Immature natural killer cell (primary cell): ENCODE data around the gene ITGA5. TPM values are rescaled to one million over a fixed set of nuclear protein-coding genes. Genes with fewer than 3 reads are reported as not detected.

ENCODE experiments used
- DNase-seq, 3 donors: peaks; one replicate each; pipeline ENCODE4 v3.0.0; 2022; ENCODE audit warnings: mixed read lengths in 1 of 3
- H3K27ac Mint-ChIP-seq, 6 donors: one replicate each; pipeline ENCODE4 v1.8.0; 2020; ENCODE audit warnings: mixed read lengths in 6 of 6, mild to moderate bottlenecking in 5 of 6, inconsistent platforms in 4 of 6, moderate library complexity in 3 of 6
- H3K27me3 Mint-ChIP-seq, 3 donors: one replicate each; pipeline ENCODE4 v1.8.0; 2020 to 2021; ENCODE audit warnings: low read depth in 3 of 3, mild to moderate bottlenecking in 3 of 3, mixed read lengths in 3 of 3, moderate library complexity in 3 of 3, inconsistent platforms in 1 of 3
- H3K36me3 Mint-ChIP-seq, 3 donors: one replicate each; pipeline ENCODE4 v1.8.0; 2020; ENCODE audit warnings: mixed read lengths in 3 of 3, inconsistent platforms in 2 of 3, mild to moderate bottlenecking in 2 of 3
- H3K4me1 Mint-ChIP-seq, 2 donors: one replicate each; pipeline ENCODE4 v1.8.0; 2020; ENCODE audit warnings: inconsistent platforms in 2 of 2, mild to moderate bottlenecking in 2 of 2, mixed read lengths in 2 of 2, moderate library complexity in 1 of 2
- H3K4me3 Mint-ChIP-seq, 5 donors: one replicate each; pipeline ENCODE4 v1.8.0; 2020; ENCODE audit warnings: mild to moderate bottlenecking in 5 of 5, mixed read lengths in 5 of 5, inconsistent platforms in 3 of 5, moderate library complexity in 3 of 5
- H3K9me3 Mint-ChIP-seq, 6 donors: one replicate each; pipeline ENCODE4 v1.8.0; 2020; ENCODE audit warnings: mild to moderate bottlenecking in 6 of 6, mixed read lengths in 6 of 6, inconsistent platforms in 4 of 6, moderate library complexity in 3 of 6
- polyA plus RNA-seq, 3 donors: library from polyadenylated mRNA; unstranded; fragments of 300-500 nt; fragmentation: Illumina TruSeq; gene quantifications; one replicate each; pipeline ENCODE4 v1.2.3, GENCODE V29; 2021

The ITGA5 gene
- polyA plus RNA-seq, 3 donors from 2014 or later = 26.2 to 119 (median 65.5) TPM

DNA sequence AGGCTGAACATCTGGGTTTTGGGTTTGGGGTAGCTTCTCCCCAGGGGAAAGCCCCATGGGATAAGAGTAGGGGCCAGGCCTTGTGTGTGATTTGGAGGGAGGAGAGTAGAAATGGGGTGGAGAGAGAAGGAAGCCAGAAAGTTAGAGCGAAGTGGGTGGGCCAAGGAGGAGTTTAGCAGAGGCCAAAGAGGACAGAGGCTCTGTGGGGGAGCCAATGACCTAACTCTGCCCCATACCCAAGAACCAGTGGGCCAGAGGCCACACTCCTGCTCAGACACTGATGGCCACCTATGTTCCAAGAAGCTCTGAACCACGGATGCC, 43.8 kb downstream of the ITGA5 start:
- DNase-seq = no peak
- no peak overlapping the region for H3K4me3 Mint-ChIP-seq
- H3K27me3 Mint-ChIP-seq = no peaks in the 10 kb centered on the region
- H3K9me3 Mint-ChIP-seq = no peaks in the 10 kb centered on the region
- H3K4me1 Mint-ChIP-seq = peaks cover 0 to 3% of the 10 kb centered on the region in 2 donors
- H3K36me3 Mint-ChIP-seq = no peaks in the 10 kb centered on the region
- peak overlapping the region in 2 of 6 donors; percentile 12 to 19 for H3K27ac Mint-ChIP-seq

DNA sequence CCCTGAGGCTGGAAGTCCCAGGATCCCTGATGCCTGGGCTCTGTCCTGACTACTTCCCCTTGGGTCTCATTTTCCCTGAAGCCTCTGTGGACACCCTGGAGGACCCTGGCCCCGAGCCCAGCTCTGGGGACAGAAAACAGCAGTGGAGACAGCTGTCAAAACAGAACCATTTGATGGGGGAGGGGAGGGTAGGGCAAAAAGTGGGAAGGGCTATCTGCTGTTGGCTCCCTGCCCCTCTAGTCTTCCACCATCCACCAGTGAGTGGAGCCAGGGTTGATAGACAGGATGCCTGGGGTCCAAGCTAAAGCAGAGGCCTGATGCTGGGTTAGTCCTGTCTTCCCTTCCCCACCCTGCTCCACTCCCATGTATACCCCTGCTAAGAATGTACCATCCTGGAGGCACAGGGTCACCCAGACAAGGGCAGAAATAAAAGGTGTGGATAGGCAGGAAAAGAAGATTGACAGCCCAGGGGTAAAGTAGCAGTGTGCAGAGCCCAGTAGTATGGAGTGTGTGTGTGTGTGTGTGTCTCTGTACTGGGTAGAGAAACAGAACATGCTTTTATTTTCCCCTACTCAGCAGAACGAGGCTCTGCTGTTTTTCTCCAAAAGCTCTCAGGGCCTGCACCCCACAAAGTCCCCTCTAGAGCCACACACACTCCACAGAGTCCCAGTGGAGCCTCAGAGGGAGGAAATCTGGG, 44.4 kb downstream of the ITGA5 start:
- no peaks in the 10 kb centered on the region for H3K9me3 Mint-ChIP-seq
- no peak for DNase-seq
- H3K27ac Mint-ChIP-seq = no peak overlapping the region
- H3K4me1 Mint-ChIP-seq = peaks cover 0 to 3% of the 10 kb centered on the region in 2 donors
- no peaks in the 10 kb centered on the region for H3K27me3 Mint-ChIP-seq
- H3K4me3 Mint-ChIP-seq = no peak overlapping the region
- no peaks in the 10 kb centered on the region for H3K36me3 Mint-ChIP-seq

GRCh38 chr12:54373649-54374561, 45.2 kb downstream of the ITGA5 start:
- no peaks in the 10 kb centered on the region for H3K36me3 Mint-ChIP-seq
- H3K27me3 Mint-ChIP-seq = peaks cover 0 to 3% (median 0%) of the 10 kb centered on the region in 3 donors
- no peak for DNase-seq
- peaks cover 5 to 6% of the 10 kb centered on the region in 2 donors for H3K4me1 Mint-ChIP-seq
- no peak overlapping the region for H3K27ac Mint-ChIP-seq
- H3K9me3 Mint-ChIP-seq = no peaks in the 10 kb centered on the region
- no peak overlapping the region for H3K4me3 Mint-ChIP-seq

- peaks cover 0 to 7% (median 5%) of the 10 kb centered on the region in 3 donors for H3K27me3 Mint-ChIP-seq
- H3K36me3 Mint-ChIP-seq = no peaks in the 10 kb centered on the region
- no peak for DNase-seq
- no peaks in the 10 kb centered on the region for H3K9me3 Mint-ChIP-seq
- peak overlapping the region in 1 of 6 donors; percentile 75 for H3K27ac Mint-ChIP-seq
- H3K4me3 Mint-ChIP-seq = no peak overlapping the region
- peaks cover 12 to 17% of the 10 kb centered on the region in 2 donors for H3K4me1 Mint-ChIP-seq
These were observed 46.8 kb downstream of the ITGA5 start for GRCh38 chr12:54372113-54372806.

GRCh38 chr12:54371328-54372112, 47.5 kb downstream of the ITGA5 start:
- peaks cover 0 to 7% (median 5%) of the 10 kb centered on the region in 3 donors for H3K27me3 Mint-ChIP-seq
- DNase-seq = no peak
- no peaks in the 10 kb centered on the region for H3K9me3 Mint-ChIP-seq
- no peaks in the 10 kb centered on the region for H3K36me3 Mint-ChIP-seq
- H3K4me1 Mint-ChIP-seq = peaks cover 12 to 17% of the 10 kb centered on the region in 2 donors
- H3K27ac Mint-ChIP-seq = peak overlapping the region in 1 of 6 donors; percentile 75
- no peak overlapping the region for H3K4me3 Mint-ChIP-seq

GRCh38 chr12:54370171-54370730, 48.8 kb downstream of the ITGA5 start:
- Mint-ChIP-seq H3K27ac (no peak overlapping the region), H3K4me3 (peak overlapping the region in 2 of 5 donors; percentile 8 to 52), H3K4me1 (peaks cover 12 to 17% of the 10 kb centered on the region in 2 donors), H3K27me3 (peaks cover 0 to 7% (median 5%) of the 10 kb centered on the region in 3 donors), H3K36me3 (no peaks in the 10 kb centered on the region), H3K9me3 (no peaks in the 10 kb centered on the region)
- peak in 1 of 3 donors; percentile 19 for DNase-seq

GRCh38 chr12:54369597-54370131, 49.4 kb downstream of the ITGA5 start:
- H3K27ac Mint-ChIP-seq = peak overlapping the region in 1 of 6 donors; percentile 78

DNA sequence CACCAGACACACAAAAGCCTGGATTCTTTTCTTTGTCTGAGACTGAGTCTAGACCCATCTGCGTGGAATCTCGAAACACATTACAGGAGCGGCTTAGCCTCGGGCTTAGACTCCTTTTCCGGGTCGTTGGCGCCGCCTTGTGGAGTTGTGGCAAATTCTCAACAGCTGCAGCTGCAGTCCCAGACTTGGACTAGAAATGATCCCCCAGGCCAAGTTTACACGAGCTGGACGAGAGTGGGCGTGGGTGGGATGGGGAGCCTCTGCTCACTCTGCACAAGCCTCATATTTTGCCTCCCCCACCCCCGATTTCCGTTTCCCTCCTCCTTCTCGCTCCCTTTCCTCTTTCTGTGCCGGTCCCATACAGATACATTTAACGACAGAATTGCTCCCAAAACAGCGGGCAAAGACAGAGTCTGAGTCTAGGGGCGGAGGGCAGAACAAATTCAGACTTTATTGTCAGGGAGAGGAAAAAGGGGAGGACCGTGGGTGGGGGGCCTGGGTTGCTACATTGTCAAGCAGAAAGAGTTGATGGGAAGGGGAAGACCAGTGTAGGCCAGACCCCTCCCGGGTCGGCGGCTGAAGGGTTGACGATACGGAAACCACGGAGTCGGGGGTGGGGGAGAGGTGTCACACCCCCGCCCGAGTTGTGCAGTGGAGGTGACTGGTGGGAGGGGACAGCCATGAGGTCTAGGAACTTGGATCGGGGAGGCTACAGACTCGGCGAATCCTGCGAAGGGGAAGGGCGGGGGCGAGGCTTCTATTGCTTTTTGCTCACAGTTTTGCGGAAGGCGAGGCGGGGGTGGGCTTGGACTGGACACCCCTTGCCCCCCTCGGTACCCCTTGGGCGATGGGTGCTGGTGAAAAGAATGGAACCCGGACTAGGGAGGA, 50.1 kb downstream of the ITGA5 start:
- no peaks in the 10 kb centered on the region for H3K36me3 Mint-ChIP-seq
- H3K27ac Mint-ChIP-seq = peak overlapping the region; percentile 34 to 78 (median 60)
- DNase-seq = peak; percentile 72 to 82 (median 76)
- peaks cover 12 to 24% of the 10 kb centered on the region in 2 donors for H3K4me1 Mint-ChIP-seq
- H3K27me3 Mint-ChIP-seq = peaks cover 0 to 7% (median 5%) of the 10 kb centered on the region in 3 donors
- H3K9me3 Mint-ChIP-seq = no peaks in the 10 kb centered on the region
- peak overlapping the region; percentile 60 to 85 (median 70) for H3K4me3 Mint-ChIP-seq

More at GRCh38 chr12:54369597-54370131, 49.4 kb downstream of the ITGA5 start:
- Mint-ChIP-seq H3K4me1 (peaks cover 12 to 19% of the 10 kb centered on the region in 2 donors), H3K9me3 (no peaks in the 10 kb centered on the region), H3K27me3 (peaks cover 0 to 7% (median 5%) of the 10 kb centered on the region in 3 donors), H3K36me3 (no peaks in the 10 kb centered on the region), H3K4me3 (peak overlapping the region in 4 of 5 donors; percentile 60 to 85 (median 73))
- DNase-seq = peak in 1 of 3 donors; percentile 14

GRCh38 chr12:54368025-54368708, 50.9 kb downstream of the ITGA5 start:
- H3K36me3 Mint-ChIP-seq = no peaks in the 10 kb centered on the region
- H3K4me3 Mint-ChIP-seq = peak overlapping the region; percentile 60 to 85 (median 70)
- H3K9me3 Mint-ChIP-seq = no peaks in the 10 kb centered on the region
- DNase-seq = no peak
- peak overlapping the region in 5 of 6 donors; percentile 57 to 78 (median 62) for H3K27ac Mint-ChIP-seq
- H3K27me3 Mint-ChIP-seq = peaks cover 0 to 9% (median 5%) of the 10 kb centered on the region in 3 donors
- peaks cover 12 to 24% of the 10 kb centered on the region in 2 donors for H3K4me1 Mint-ChIP-seq

- Mint-ChIP-seq H3K27ac (peak within 1 kb of the TSS in 1 of 6 donors; percentile 41), H3K36me3 (no peaks in the 10 kb centered on the region), H3K9me3 (no peaks in the 10 kb centered on the region), H3K4me1 (peaks cover 15 to 23% of the 10 kb centered on the region in 2 donors), H3K27me3 (peaks cover 0 to 9% (median 7%) of the 10 kb centered on the region in 3 donors), H3K4me3 (no peak within 1 kb of the TSS)
- DNase-seq = no peak
These were observed 54.7 kb downstream of the ITGA5 start, which contains the start of gene GPR84 for GRCh38 chr12:54364413-54364812. Gene GPR84, minus strand, starts transcription at chr12:54364486. Its CDS starts 635 bp downstream, at chr12:54363851.

DNA sequence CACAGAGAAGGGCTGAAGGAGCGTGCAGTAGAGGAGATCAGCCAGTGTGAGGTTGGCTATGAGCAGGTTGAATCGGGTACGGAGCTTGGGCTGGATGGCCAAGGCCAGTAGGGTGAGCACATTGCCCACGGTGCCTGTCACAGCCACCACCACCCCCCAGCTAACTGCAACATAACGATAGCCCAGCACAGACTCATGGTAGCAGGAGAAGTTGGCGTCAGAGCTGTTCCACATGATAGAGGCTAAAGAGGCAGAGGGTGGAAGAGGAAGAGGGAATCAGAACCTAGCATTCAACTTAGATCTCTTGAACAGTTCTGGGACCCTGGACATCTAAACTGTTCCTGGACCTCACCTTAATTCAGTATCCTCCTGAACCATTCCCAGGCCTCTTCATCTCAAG, 55.4 kb downstream of the ITGA5 start:
- Mint-ChIP-seq H3K9me3 (no peaks in the 10 kb centered on the region), H3K36me3 (no peaks in the 10 kb centered on the region), H3K4me3 (no peak overlapping the region), H3K27me3 (peaks cover 0 to 7% (median 4%) of the 10 kb centered on the region in 3 donors), H3K4me1 (peaks cover 7 to 15% of the 10 kb centered on the region in 2 donors), H3K27ac (no peak overlapping the region)
- DNase-seq = no peak
